H9 (cell line): ENCODE results near the gene NPRL2. TPM values are rescaled to one million over a fixed set of nuclear protein-coding genes. Genes with fewer than 3 reads are reported as not detected.

Experiments
- DNase-seq: peaks from one replicate; pipeline ENCODE4 v3.0.0-alpha.2; 2017
- H2AFZ ChIP-seq: one replicate; pipeline ENCODE4 v1.6.1; 2013; ENCODE audit warnings: mild to moderate bottlenecking, low read length, control low read depth, moderate library complexity
- H2AK5ac ChIP-seq: 2 replicates; pipeline ENCODE4 v1.6.1; 2013; ENCODE audit warnings: low read length, control low read depth, mixed read lengths; ENCODE audit not compliant: insufficient read length
- H2BK120ac ChIP-seq: one replicate; pipeline ENCODE4 v1.6.1; 2013; ENCODE audit warnings: low read depth, mild to moderate bottlenecking, low read length, control low read depth, inconsistent platforms; ENCODE audit not compliant: poor library complexity, severe bottlenecking
- H2BK12ac ChIP-seq: 2 replicates; pipeline ENCODE4 v1.6.1; 2013; ENCODE audit warnings: low read length, control low read depth, mixed read lengths, low read depth; ENCODE audit not compliant: insufficient read length
- H2BK15ac ChIP-seq: 2 replicates; pipeline ENCODE4 v1.6.1; 2013; ENCODE audit warnings: low read depth, low read length, control low read depth
- H2BK20ac ChIP-seq: one replicate; pipeline ENCODE4 v1.6.1; 2013; ENCODE audit warnings: low read depth, mild to moderate bottlenecking, low read length, control low read depth, inconsistent platforms; ENCODE audit not compliant: poor library complexity, severe bottlenecking
- H2BK5ac ChIP-seq: 2 replicates; pipeline ENCODE4 v1.6.1; 2013; ENCODE audit warnings: low read length, control low read depth, mixed read lengths; ENCODE audit not compliant: insufficient read length
- H3K14ac ChIP-seq: 2 replicates; pipeline ENCODE4 v1.6.1; 2013; ENCODE audit warnings: low read length, control low read depth; ENCODE audit not compliant: insufficient read depth
- H3K18ac ChIP-seq: 2 replicates; pipeline ENCODE4 v1.6.1; 2013; ENCODE audit warnings: low read depth, mild to moderate bottlenecking, mixed read lengths, low read length, control low read depth; ENCODE audit not compliant: insufficient read length
- H3K23ac ChIP-seq: 2 replicates; pipeline ENCODE4 v1.6.1; 2013; ENCODE audit warnings: low read length, control low read depth, mixed read lengths, low read depth; ENCODE audit not compliant: insufficient read length
- H3K23me2 ChIP-seq: 2 replicates; pipeline ENCODE4 v1.6.1; 2013; ENCODE audit warnings: low read depth, mild to moderate bottlenecking, mixed read lengths, low read length, control low read depth; ENCODE audit not compliant: insufficient read length, poor library complexity, severe bottlenecking
- H3K27ac ChIP-seq: 2 replicates; pipeline ENCODE4 v1.5.1; 2013; ENCODE audit warnings: low read length, control low read depth, mixed read lengths, low read depth; ENCODE audit not compliant: insufficient read length
- H3K27me3 ChIP-seq: 2 replicates; pipeline ENCODE4 v1.6.1; 2013; ENCODE audit warnings: low read length, control low read depth, inconsistent platforms; ENCODE audit not compliant: insufficient read depth
- H3K4ac ChIP-seq: 2 replicates; pipeline ENCODE4 v1.6.1; 2013; ENCODE audit warnings: low read depth, mild to moderate bottlenecking, control low read depth, inconsistent platforms, low read length, moderate library complexity
- H3K4me1 ChIP-seq: 2 replicates; pipeline ENCODE4 v1.6.1; 2013; ENCODE audit warnings: low read length, control low read depth, inconsistent platforms; ENCODE audit not compliant: insufficient read depth
- H3K4me2 ChIP-seq: 2 replicates; pipeline ENCODE4 v1.6.1; 2013; ENCODE audit warnings: low read length, control low read depth, mixed read lengths; ENCODE audit not compliant: insufficient read length, insufficient read depth
- H3K56ac ChIP-seq: 2 replicates; pipeline ENCODE4 v1.6.1; 2013; ENCODE audit warnings: low read depth, mild to moderate bottlenecking, mixed read lengths, low read length, control low read depth; ENCODE audit not compliant: insufficient read length
- H3K79me1 ChIP-seq: 2 replicates; pipeline ENCODE4 v1.6.1; 2013; ENCODE audit warnings: low read depth, mild to moderate bottlenecking, moderate library complexity, low read length, control low read depth, inconsistent platforms; ENCODE audit not compliant: insufficient read depth, poor library complexity, severe bottlenecking
- H3K79me2 ChIP-seq: 2 replicates; pipeline ENCODE4 v1.6.1; 2013; ENCODE audit warnings: low read length, control low read depth, inconsistent platforms; ENCODE audit not compliant: insufficient read depth
- H3K9ac ChIP-seq: 2 replicates; pipeline ENCODE4 v1.6.1; 2013; ENCODE audit warnings: low read length, control low read depth, mixed read lengths; ENCODE audit not compliant: insufficient read length; ENCODE audit errors: extremely low read depth
- H3K9me3 ChIP-seq: one replicate; pipeline ENCODE4 v1.6.1; 2013; ENCODE audit warnings: low read depth, low read length, inconsistent platforms; ENCODE audit not compliant: control insufficient read depth
- H3T11ph ChIP-seq: one replicate; pipeline ENCODE4 v1.6.1; 2013; ENCODE audit warnings: mild to moderate bottlenecking, low read length, control low read depth, inconsistent platforms
- H4K20me1 ChIP-seq: one replicate; pipeline ENCODE4 v1.6.1; 2013; ENCODE audit not compliant: control insufficient read depth, insufficient read length, insufficient read depth
- H4K5ac ChIP-seq: 2 replicates; pipeline ENCODE4 v1.6.1; 2013; ENCODE audit warnings: low read depth, mild to moderate bottlenecking, mixed read lengths, low read length, control low read depth; ENCODE audit not compliant: insufficient read length
- H4K8ac ChIP-seq: replicated peaks from 2 replicates; pipeline ENCODE4 v1.6.1; 2013; ENCODE audit warnings: low read length, control low read depth, mixed read lengths, low read depth; ENCODE audit not compliant: insufficient read length
- H4K91ac ChIP-seq: 2 replicates; pipeline ENCODE4 v1.6.1; 2013; ENCODE audit warnings: low read depth, mild to moderate bottlenecking, moderate library complexity, mixed read lengths, low read length, control low read depth; ENCODE audit not compliant: insufficient read length
- H3K27ac Mint-ChIP-seq, 3 experiments: 2 replicates in 2 of 3; 3 replicates in 1 of 3; pipeline ENCODE4 v1.8.0; 2020 to 2021; ENCODE audit warnings: mixed read lengths in 3 of 3, mild to moderate bottlenecking in 1 of 3, moderate library complexity in 1 of 3
- H3K27me3 Mint-ChIP-seq: 2 replicates; pipeline ENCODE4 v1.8.0; 2021; ENCODE audit warnings: low read depth, mild to moderate bottlenecking, moderate library complexity, mixed read lengths
- H3K36me3 Mint-ChIP-seq, 3 experiments: 2 replicates in 2 of 3; 3 replicates in 1 of 3; pipeline ENCODE4 v1.8.0; 2020 to 2021; ENCODE audit warnings: low read depth in 3 of 3, mixed read lengths in 3 of 3; ENCODE audit not compliant: insufficient read depth in 1 of 3
- H3K4me1 Mint-ChIP-seq, 2 experiments: 2 replicates each; pipeline ENCODE4 v1.8.0; 2020; ENCODE audit warnings: mixed read lengths in 2 of 2
- H3K4me3 Mint-ChIP-seq, 2 experiments: 2 replicates in 1 of 2; 3 replicates in 1 of 2; pipeline ENCODE4 v1.8.0; 2020 to 2021; ENCODE audit warnings: mild to moderate bottlenecking in 2 of 2, mixed read lengths in 2 of 2, moderate library complexity in 1 of 2
- H3K9me3 Mint-ChIP-seq, 2 experiments: 2 replicates in 1 of 2; 3 replicates in 1 of 2; pipeline ENCODE4 v1.8.0; 2020; ENCODE audit warnings: mild to moderate bottlenecking in 2 of 2, mixed read lengths in 2 of 2, moderate library complexity in 1 of 2
- CTCF ChIP-seq: fragments of 200-600 bp; sonication (generic); conservative IDR thresholded peaks from 3 replicates; pipeline ENCODE4 v1.8.0; 2021; ENCODE audit warnings: antibody characterized with exemption, mild to moderate bottlenecking
- WGBS: extraction: QIAGEN DNeasy Blood & Tissue Kit; methylation state at CpG from one replicate; pipeline ENCODE4 v1.1.7; 2013; ENCODE audit warnings: missing lambda C conversion rate, low lambda C conversion rate, mixed read lengths; ENCODE audit not compliant: insufficient read length; ENCODE audit errors: extremely low coverage; 5-methylcytosine and 5-hydroxymethylcytosine counted together
- total RNA-seq: library from RNA; stranded (reverse); gene quantifications from 2 replicates; pipeline ENCODE4 v1.2.1, GENCODE V29; 2021

The NPRL2 gene
- total RNA-seq, 1 experiment from 2014 or later, result 23.4 TPM

GRCh38 chr3:50300681-50301254 lies 49.8 kb downstream of the NPRL2 start:
- H2BK5ac ChIP-seq, result no peak overlapping the region
- H4K5ac ChIP-seq, result no peak overlapping the region
- no peak overlapping the region for H3K27ac ChIP-seq
- no peak overlapping the region for H2AK5ac ChIP-seq
- H3K23me2 ChIP-seq, result peaks cover 6% of the 10 kb centered on the region
- no peak overlapping the region for H3K9ac ChIP-seq
- no peaks in the 10 kb centered on the region for H3K79me2 ChIP-seq
- TF ChIP-seq CTCF, result 0 out of 3 replicates have a peak, but pooled peaks have one; percentile 23
- no peak overlapping the region for H3T11ph ChIP-seq
- peaks cover 0 to 8% (median 1%) of the 10 kb centered on the region in 3 experiments; a peak in 1 of 7 replicates for H3K36me3 Mint-ChIP-seq
- no peak for DNase-seq
- no peak overlapping the region for H3K56ac ChIP-seq
- peak overlapping the region in 1 of 2 experiments; percentile 99; a peak in 1 of 5 replicates for H3K4me3 Mint-ChIP-seq
- WGBS, result no CpG with 5 or more reads among the region's 6 CpGs
- no peaks in the 10 kb centered on the region for H3K79me1 ChIP-seq
- no peak overlapping the region for H3K18ac ChIP-seq
- no peaks in the 10 kb centered on the region for H3K27me3 Mint-ChIP-seq
- no peaks in the 10 kb centered on the region for H3K4me1 ChIP-seq
- H3K14ac ChIP-seq, result no peak overlapping the region
- no peak overlapping the region for H3K4me2 ChIP-seq
- no peak overlapping the region for H2BK20ac ChIP-seq
- no peak overlapping the region for H2AFZ ChIP-seq
- no peaks in the 10 kb centered on the region for H4K20me1 ChIP-seq
- no peaks in the 10 kb centered on the region for H3K9me3 ChIP-seq
- no peak overlapping the region for H4K91ac ChIP-seq
- no peak overlapping the region; a peak in 1 of 7 replicates for H3K27ac Mint-ChIP-seq
- no peak overlapping the region for H4K8ac ChIP-seq
- H2BK15ac ChIP-seq, result no peak overlapping the region
- H3K9me3 Mint-ChIP-seq, result peaks cover 0 to 8% of the 10 kb centered on the region in 2 experiments; a peak in 4 of 5 replicates
- H2BK120ac ChIP-seq, result no peak overlapping the region
- no peak overlapping the region for H3K4ac ChIP-seq
- no peaks in the 10 kb centered on the region for H3K27me3 ChIP-seq
- no peak overlapping the region for H3K23ac ChIP-seq
- no peak overlapping the region for H2BK12ac ChIP-seq
- H3K4me1 Mint-ChIP-seq, result peaks cover 25 to 27% of the 10 kb centered on the region in 2 experiments
